Measurements from ENCODE around the gene BMPER.

Gene BMPER

DNA sequence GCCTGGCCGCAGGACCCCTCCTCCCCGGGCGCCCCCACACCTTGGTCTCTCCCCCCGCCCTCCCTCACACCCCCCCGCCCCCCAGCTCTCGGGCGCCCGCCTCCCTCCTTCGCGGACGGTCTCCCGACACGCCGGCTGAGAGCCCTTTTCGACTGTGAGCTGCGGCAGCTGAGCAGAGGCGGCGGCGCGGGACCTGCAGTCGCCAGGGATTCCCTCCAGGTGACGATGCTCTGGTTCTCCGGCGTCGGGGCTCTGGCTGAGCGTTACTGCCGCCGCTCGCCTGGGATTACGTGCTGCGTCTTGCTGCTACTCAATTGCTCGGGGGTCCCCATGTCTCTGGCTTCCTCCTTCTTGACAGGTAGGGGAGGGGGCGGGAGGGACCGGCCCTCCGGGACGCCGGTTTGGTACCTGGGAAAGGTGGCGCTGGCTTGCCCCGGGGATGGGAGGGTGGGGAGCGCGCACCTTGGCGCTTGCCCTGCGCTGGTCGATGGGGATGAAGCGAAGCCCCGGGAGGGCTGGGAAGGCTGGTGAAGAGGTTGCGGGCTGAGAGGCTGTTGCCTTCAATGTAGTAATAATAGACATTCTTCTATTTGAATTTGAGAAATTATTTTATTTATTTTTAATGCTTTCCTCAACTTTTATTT, at the start of gene BMPER:
BMPER (plus strand) TSS at position 151 of the 644 bp plus-strand sequence; CDS start at position 226, 75 bp downstream.
- peak; percentile 64 for DNase-seq

- no peak for DNase-seq
Observed at GRCh38 chr7:33861947-33862346, 43.4 kb upstream of the BMPER start.

DNA sequence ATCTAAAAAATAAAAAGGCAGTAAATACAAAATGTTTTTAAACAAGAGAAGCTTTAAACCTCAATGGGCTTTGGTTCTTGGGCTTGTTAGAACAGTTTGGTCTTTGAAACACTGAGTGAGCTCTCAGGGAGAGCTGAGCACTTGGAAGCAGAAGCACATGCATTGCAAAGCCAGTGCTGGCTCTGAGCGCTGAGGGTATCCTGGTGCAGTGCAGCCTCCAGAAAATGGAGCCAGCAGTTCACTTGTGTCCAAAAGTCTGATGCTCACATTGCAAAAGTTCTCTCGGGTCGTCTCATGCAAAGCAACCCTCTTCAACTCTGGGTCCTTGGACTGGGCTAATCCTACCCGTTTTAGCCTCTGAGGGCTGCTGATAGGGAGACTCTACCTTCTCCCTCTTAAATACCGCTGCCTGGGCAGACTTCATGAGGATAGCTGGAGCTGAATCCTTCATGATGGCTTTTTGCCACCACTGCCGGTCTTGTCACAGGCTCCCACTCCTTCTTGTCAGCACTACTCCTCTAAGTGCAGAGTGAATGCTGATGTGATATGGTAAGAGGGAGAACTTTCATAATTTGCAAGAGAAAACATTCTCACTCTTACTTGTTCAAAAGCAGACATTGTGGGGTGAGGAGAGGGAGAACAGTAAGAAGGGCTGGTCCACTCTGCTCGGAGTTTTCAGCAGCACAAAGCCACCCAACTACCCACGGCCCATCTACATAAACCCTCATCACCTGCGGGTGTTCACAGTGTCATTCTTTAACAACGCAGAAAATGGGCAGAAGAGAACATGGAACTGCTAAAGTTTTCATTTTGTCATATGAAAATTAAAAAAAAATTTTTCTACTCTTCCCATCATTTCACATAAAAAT, 42.2 kb upstream of the BMPER start:
- DNase-seq, result no peak

DNA sequence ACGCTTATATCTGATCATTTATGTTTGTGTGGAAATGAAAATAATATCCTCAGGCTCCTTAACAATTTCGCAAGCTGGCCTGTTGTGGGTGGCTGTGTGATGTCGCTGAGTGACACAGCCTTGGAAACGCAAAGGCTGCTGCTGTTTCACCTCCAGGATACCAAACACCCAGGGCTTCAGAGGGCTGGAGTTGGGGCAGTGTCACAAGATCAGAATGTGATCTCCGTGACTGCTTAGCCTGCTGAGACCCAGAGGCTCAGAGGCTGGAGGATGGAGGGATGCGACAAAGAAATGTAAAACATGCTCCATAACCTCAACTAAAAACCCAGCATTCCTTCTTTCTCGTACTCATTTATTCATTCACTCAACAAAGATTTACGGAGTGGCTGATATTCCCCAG, 37.2 kb upstream of the BMPER start:
- DNase-seq, result peak; percentile 71

GRCh38 chr7:33869176-33869575, 36.2 kb upstream of the BMPER start:
- DNase-seq, result no peak

GRCh38 chr7:33870120-33870519, 35.2 kb upstream of the BMPER start:
- no peak for DNase-seq

- no peak for DNase-seq
Observed at GRCh38 chr7:33872870-33873269, 32.5 kb upstream of the BMPER start.

GRCh38 chr7:33873518-33873917, 31.8 kb upstream of the BMPER start:
- peak; percentile 26 for DNase-seq

DNA sequence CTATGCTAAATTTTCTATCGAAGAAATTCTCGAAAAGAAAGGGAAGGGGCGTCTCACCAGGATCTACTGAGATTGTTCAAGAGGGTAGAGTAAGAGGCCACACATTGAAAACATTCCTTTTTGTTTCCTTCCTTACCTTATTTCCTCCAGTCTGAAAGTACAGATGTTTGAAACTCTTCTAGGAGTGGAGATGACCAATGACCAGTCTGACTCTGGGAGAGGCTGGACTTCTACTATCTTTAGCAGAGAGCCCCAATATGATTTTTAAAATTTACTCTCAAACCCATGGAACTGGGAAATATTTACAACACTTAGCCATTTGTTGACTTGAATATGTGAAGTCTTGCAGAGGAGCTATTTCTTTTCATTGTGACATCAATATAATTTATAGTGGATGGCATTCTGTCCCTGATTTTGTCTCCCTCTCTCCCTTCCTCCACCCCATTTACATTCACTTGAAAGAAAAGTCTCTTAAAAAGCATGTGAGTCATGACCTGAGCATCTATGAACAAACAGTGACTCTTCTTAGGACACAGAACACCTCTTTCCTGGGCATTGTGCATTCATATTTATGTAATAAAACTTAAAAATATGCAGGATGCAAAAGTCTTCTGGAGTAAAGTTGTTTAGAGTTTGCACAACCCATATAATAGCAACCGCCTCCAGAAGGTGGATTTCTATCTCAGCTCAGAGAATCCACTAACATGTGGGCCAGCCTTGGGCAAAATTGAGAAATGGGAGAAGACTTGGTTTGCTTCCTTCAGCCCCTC, 31.2 kb upstream of the BMPER start:
- DNase-seq, result peak; percentile 84

GRCh38 chr7:33874943-33875342, 30.4 kb upstream of the BMPER start:
- DNase-seq, result peak; percentile 77

DNA sequence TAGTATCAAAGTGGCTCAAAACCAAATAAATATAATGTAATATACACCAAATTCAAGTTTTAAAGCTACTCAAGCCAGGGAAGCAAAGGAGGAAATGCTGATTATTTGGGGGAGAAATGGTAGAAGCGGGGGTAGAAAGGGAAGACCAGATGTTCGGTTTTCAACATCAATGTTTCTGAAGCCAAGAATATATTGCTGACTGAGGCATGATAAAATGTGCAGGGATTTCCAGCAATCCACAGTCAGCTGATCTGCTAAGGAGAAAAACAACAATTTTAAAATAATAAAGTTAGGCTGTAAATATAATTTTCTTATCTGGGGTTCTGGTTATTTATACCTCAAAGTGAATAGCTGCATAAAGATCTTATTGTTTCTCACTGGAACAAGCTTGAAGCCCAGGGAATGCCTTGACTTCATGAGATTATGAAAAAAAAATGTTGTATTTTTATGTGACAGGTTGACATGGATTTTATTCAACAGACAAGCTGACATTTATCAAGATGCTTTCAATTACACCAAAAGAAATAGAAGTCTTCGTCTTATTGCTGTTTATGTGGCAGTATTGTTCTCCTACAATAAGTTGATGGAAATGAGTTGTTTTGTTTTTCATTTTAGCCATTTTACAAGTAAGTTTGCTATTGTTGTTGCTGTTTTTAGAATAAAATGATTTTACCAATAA, 28.6 kb upstream of the BMPER start:
- DNase-seq, result no peak

DNA sequence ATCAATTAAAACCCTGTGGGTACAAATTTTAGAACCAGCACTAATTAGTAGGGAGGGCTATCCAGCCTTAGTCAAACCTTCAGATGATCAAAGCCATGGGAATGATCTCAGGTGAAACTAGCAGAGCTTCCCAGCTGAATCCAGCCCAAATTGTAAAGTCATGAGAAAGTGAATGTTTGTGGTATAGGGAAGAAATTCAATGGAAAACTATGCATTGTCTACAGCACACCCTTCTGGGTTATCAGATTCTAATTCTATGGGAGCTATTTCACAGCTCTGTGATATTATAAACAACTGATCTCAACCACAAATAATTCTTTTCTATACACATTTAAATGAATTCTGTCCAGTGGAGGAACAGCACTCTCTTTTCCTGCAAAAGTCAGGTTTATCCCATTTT, 24.6 kb upstream of the BMPER start:
- DNase-seq, result peak; percentile 64

DNA sequence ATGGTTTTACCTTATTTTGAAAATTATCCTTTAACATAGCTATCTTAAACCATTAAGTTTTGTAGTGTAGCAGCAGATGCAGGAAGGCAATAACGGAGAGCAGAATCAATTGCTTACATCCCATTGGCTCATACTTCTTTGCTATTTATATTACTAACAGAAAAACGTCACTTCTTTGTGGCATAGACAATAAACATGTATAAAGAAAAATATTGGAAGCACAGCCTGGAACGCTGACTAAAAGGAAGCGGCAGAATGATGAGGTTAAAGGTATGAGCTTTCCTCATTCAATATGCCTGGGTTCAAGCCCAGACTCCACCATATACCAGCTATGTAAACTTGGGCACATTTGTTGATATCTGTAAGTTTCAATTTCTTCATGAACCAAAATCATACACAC, 24.0 kb upstream of the BMPER start:
- no peak for DNase-seq

DNA sequence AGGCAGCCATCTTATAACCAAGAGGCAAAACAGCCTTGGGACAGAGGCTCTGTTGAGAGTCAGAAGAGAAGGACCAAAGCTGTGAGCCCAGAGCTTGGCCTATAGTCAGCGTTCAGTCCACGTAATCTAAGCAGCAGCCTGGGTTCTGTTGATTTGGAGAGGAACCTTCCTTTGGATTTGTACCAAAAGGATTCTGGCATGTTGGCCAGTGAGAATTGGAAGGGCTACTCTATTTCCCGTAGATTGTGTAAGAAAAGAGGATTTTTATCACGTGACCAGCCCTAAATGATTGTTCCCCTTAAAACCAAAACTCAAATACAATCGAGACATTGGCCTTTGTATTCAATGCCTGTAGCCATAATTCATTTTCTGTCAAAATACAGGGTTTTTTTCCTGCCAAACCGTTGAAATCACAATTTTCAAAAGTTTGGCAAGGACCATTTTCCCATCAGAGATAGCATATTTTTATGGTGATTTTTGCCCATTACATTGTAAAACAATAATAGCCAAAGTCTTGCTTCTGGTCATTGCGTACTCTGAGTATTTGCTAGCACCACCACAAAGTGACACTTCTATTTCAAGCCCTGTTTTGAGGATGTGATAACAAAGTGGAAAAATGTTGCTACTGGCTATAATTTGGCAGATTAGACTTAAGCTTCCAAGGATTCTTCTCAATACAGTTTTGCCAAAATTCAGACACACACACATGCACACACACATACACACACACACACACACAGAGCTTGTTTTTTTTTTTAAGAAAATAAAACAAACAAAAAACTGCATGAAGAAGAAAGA, 23.1 kb upstream of the BMPER start:
- DNase-seq, result no peak

- no peak for DNase-seq
Observed at GRCh38 chr7:33882950-33883670, 22.2 kb upstream of the BMPER start.

DNA sequence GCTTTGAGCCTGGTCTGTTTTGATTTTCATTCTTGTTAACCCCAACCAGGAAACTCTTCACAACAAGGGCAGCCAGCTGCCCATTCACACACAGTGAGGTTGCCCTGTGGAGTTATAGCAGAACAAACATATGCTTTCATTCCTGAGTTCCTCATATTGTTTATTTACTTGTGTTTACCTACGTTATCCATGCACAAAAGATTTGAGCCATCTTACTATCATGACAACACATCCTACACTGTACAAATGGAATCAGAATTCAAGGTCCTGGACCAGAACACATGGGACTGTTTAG, 21.7 kb upstream of the BMPER start:
- DNase-seq, result no peak

GRCh38 chr7:33885290-33886148, 19.8 kb upstream of the BMPER start:
- no peak for DNase-seq

DNA sequence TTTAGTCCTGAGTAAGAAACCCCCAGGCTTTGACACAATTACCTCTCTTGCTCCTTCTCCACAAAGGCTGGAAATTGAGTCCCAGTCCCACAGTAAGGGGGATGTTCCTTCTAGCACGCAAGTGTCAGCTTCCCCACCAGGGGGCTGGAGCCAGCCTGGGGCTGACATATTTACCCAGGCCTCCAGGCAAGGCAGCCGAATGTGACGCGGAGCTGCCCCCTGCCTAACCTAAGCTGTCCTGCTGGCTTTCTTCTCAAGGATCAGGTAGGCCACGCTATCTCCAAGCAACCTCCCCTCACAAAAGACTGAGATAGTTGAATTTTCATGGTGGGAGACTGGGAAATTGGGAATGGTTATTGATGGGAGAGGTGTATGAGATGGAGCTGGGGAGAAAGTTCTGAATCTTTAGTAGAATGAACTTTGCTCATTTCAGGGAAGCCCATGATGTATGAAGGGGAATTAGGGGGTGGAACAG, 19.2 kb upstream of the BMPER start:
- no peak for DNase-seq

- no peak for DNase-seq
Observed at GRCh38 chr7:33887266-33887975, 17.9 kb upstream of the BMPER start.

DNA sequence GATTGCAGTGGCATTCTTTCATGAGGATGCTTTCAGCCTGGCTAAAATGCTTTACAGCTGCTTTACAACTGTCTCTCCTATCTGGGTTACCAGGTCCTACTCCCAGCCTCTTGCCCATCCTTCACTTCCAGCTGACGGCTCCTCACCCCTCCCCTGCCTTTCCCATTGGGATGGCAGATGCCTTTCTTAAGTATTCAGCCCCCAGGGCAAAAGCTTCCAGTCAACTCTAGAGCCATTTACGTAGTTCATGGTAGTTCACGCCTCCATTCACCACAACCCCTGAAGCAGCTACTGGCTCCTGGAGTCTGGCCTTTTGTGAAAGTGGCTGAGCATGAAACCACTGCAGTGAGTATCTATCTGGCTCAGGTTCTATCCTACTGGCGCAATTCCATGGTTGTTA, 17.2 kb upstream of the BMPER start:
- DNase-seq, result peak; percentile 69
